Neural progenitor cell (in vitro differentiated cells): ENCODE data around the gene HMG20A. TPM values are rescaled to one million over a fixed set of nuclear protein-coding genes. Genes with fewer than 3 reads are reported as not detected.

Experiments used
- DNase-seq: peaks from one replicate; pipeline ENCODE4 v3.0.0-alpha.2; 2016; ENCODE audit warnings: low spot score
- H2AFZ ChIP-seq: fragments of 200-600 bp; sonication (generic); replicated peaks from 2 replicates; pipeline ENCODE4 v1.6.1; 2016; ENCODE audit warnings: antibody characterized with exemption
- H3F3A ChIP-seq: fragments of 200-600 bp; sonication (generic); 2 replicates; pipeline ENCODE4 v1.6.1; 2016; ENCODE audit warnings: antibody characterized with exemption, low read depth
- H3K27ac ChIP-seq: fragments of 200-600 bp; sonication (generic); 2 replicates; pipeline ENCODE4 v1.5.1; 2016; ENCODE audit warnings: mild to moderate bottlenecking
- H3K27me3 ChIP-seq: fragments of 200-600 bp; sonication (generic); 2 replicates; pipeline ENCODE4 v1.6.1; 2016; ENCODE audit warnings: mild to moderate bottlenecking, moderate library complexity
- H3K36me3 ChIP-seq: fragments of 200-600 bp; sonication (generic); 2 replicates; pipeline ENCODE4 v1.5.1; 2016
- H3K4me1 ChIP-seq: fragments of 200-600 bp; sonication (generic); 2 replicates; pipeline ENCODE4 v1.6.1; 2016; ENCODE audit warnings: mixed run types
- H3K4me2 ChIP-seq: fragments of 200-600 bp; sonication (generic); 2 replicates; pipeline ENCODE4 v1.6.1; 2016
- H3K4me3 ChIP-seq: fragments of 200-600 bp; sonication (generic); 2 replicates; pipeline ENCODE4 v1.5.1; 2016
- H3K79me2 ChIP-seq: fragments of 200-600 bp; sonication (generic); 2 replicates; pipeline ENCODE4 v1.6.1; 2016; ENCODE audit warnings: low read depth
- H3K9ac ChIP-seq: fragments of 200-600 bp; sonication (generic); 2 replicates; pipeline ENCODE4 v1.6.1; 2016
- H3K9me3 ChIP-seq: fragments of 200-600 bp; sonication (generic); 2 replicates; pipeline ENCODE4 v1.5.1; 2016; ENCODE audit warnings: low read depth
- H4K20me1 ChIP-seq: fragments of 200-600 bp; sonication (generic); 2 replicates; pipeline ENCODE4 v1.6.1; 2016; ENCODE audit warnings: low read depth
- H3K27ac Mint-ChIP-seq: 3 replicates; pipeline ENCODE4 v1.8.0; 2021; ENCODE audit warnings: mixed read lengths
- H3K27me3 Mint-ChIP-seq: 2 replicates; pipeline ENCODE4 v1.8.0; 2022; ENCODE audit warnings: low read depth, mild to moderate bottlenecking, inconsistent platforms, moderate library complexity, mixed read lengths; ENCODE audit not compliant: insufficient read depth
- H3K36me3 Mint-ChIP-seq: 3 replicates; pipeline ENCODE4 v1.8.0; 2021; ENCODE audit warnings: mixed read lengths
- H3K4me1 Mint-ChIP-seq: 3 replicates; pipeline ENCODE4 v1.8.0; 2021; ENCODE audit warnings: mixed read lengths
- H3K4me3 Mint-ChIP-seq: 3 replicates; pipeline ENCODE4 v1.8.0; 2021; ENCODE audit warnings: mild to moderate bottlenecking, moderate library complexity, mixed read lengths
- H3K9me3 Mint-ChIP-seq: 3 replicates; pipeline ENCODE4 v1.8.0; 2020; ENCODE audit warnings: mixed read lengths
- CTCF ChIP-seq: fragments of 200-600 bp; sonication (generic); IDR thresholded peaks from 2 replicates; pipeline ENCODE4 v1.5.1; 2017; ENCODE audit warnings: antibody characterized with exemption, mild to moderate bottlenecking
- EZH2 ChIP-seq: fragments of 200-600 bp; sonication (generic); IDR thresholded peaks from 2 replicates; pipeline ENCODE4 v1.6.1; 2017; ENCODE audit warnings: antibody characterized with exemption, mild to moderate bottlenecking, moderate library complexity
- EZH2phosphoT487 ChIP-seq: fragments of 200-600 bp; sonication (generic); IDR thresholded peaks from 2 replicates; pipeline ENCODE4 v1.6.1; 2017; ENCODE audit warnings: antibody characterized with exemption
- total RNA-seq: library from RNA; depleted of rRNA; stranded (reverse); fragments of >200 nt; gene quantifications from 2 replicates; pipeline ENCODE4 v1.2.3, GENCODE V29; 2015; ENCODE audit warnings: low replicate concordance

The HMG20A gene
- total RNA-seq, 1 donor from 2014 or later = 75.6 TPM

- no peaks in the 10 kb centered on the region for H4K20me1 ChIP-seq
- H3K4me2 ChIP-seq = no peak overlapping the region
- H3K36me3 Mint-ChIP-seq = peaks cover 45% of the 10 kb centered on the region
- H3K27ac Mint-ChIP-seq = no peak overlapping the region
- H3K9ac ChIP-seq = no peak overlapping the region
- no peak for TF ChIP-seq EZH2phosphoT487
- no peak for TF ChIP-seq CTCF
- TF ChIP-seq EZH2 = no peak
- H3K4me3 Mint-ChIP-seq = no peak overlapping the region
- no peak overlapping the region for H2AFZ ChIP-seq
- peaks cover 25% of the 10 kb centered on the region for H3F3A ChIP-seq
- H3K9me3 Mint-ChIP-seq = no peaks in the 10 kb centered on the region
- no peaks in the 10 kb centered on the region for H3K9me3 ChIP-seq
- no peaks in the 10 kb centered on the region for H3K79me2 ChIP-seq
- no peaks in the 10 kb centered on the region for H3K27me3 Mint-ChIP-seq
- peaks cover 18% of the 10 kb centered on the region for H3K4me1 ChIP-seq
- DNase-seq = no peak
- H3K27ac ChIP-seq = no peak overlapping the region
- H3K4me1 Mint-ChIP-seq = peaks cover 16% of the 10 kb centered on the region
- H3K36me3 ChIP-seq = peaks cover 11% of the 10 kb centered on the region
- H3K27me3 ChIP-seq = no peaks in the 10 kb centered on the region
- no peak overlapping the region for H3K4me3 ChIP-seq
These were observed 61.0 kb downstream of the HMG20A start for GRCh38 chr15:77481670-77482069.

- H3K4me1 ChIP-seq = peaks cover 18% of the 10 kb centered on the region
- H3K27ac ChIP-seq = peak overlapping the region; percentile 54
- Mint-ChIP-seq H3K27ac (peak overlapping the region; percentile 50), H3K36me3 (peaks cover 43% of the 10 kb centered on the region), H3K27me3 (no peaks in the 10 kb centered on the region), H3K4me1 (peaks cover 16% of the 10 kb centered on the region), H3K4me3 (no peak overlapping the region), H3K9me3 (no peaks in the 10 kb centered on the region)
- H3K27me3 ChIP-seq = no peaks in the 10 kb centered on the region
- H3K4me2 ChIP-seq = peak overlapping the region; percentile 2
- peaks cover 25% of the 10 kb centered on the region for H3F3A ChIP-seq
- H3K9me3 ChIP-seq = no peaks in the 10 kb centered on the region
- no peak overlapping the region for H3K9ac ChIP-seq
- H3K4me3 ChIP-seq = no peak overlapping the region
- DNase-seq = no peak
- H2AFZ ChIP-seq = no peak overlapping the region
- TF ChIP-seq EZH2 (no peak), CTCF (no peak), EZH2phosphoT487 (no peak)
- no peaks in the 10 kb centered on the region for H3K79me2 ChIP-seq
- H4K20me1 ChIP-seq = no peaks in the 10 kb centered on the region
- H3K36me3 ChIP-seq = peaks cover 11% of the 10 kb centered on the region
These were observed 61.9 kb downstream of the HMG20A start for GRCh38 chr15:77482570-77482969.

- Histone ChIP-seq H4K20me1 (no peaks in the 10 kb centered on the region), H3K4me1 (peaks cover 18% of the 10 kb centered on the region), H2AFZ (no peak overlapping the region), H3K9me3 (no peaks in the 10 kb centered on the region), H3K4me2 (peak overlapping the region; percentile 2), H3K36me3 (peaks cover 11% of the 10 kb centered on the region), H3F3A (peaks cover 25% of the 10 kb centered on the region), H3K79me2 (no peaks in the 10 kb centered on the region), H3K27me3 (no peaks in the 10 kb centered on the region), H3K9ac (no peak overlapping the region), H3K27ac (peak overlapping the region; percentile 83), H3K4me3 (no peak overlapping the region)
- DNase-seq = no peak
- peak overlapping the region; percentile 68 for H3K27ac Mint-ChIP-seq
- no peak for TF ChIP-seq EZH2phosphoT487
- no peak for TF ChIP-seq CTCF
- TF ChIP-seq EZH2 = no peak
- H3K4me3 Mint-ChIP-seq = no peak overlapping the region
- no peaks in the 10 kb centered on the region for H3K27me3 Mint-ChIP-seq
- H3K36me3 Mint-ChIP-seq = peaks cover 39% of the 10 kb centered on the region
- H3K4me1 Mint-ChIP-seq = peaks cover 16% of the 10 kb centered on the region
- H3K9me3 Mint-ChIP-seq = no peaks in the 10 kb centered on the region
These were observed 62.9 kb downstream of the HMG20A start for GRCh38 chr15:77483425-77484140.
